ENCODE measurements around the gene SETD4. TPM values are rescaled to one million over a fixed set of nuclear protein-coding genes. Genes with fewer than 3 reads are reported as not detected.
A peak's percentile ranks its signal among the peaks of the same experiment; 100 is the strongest.

SETD4 gene
- total RNA-seq, 1 donor from 2014 or later = 10.7 TPM

DNA sequence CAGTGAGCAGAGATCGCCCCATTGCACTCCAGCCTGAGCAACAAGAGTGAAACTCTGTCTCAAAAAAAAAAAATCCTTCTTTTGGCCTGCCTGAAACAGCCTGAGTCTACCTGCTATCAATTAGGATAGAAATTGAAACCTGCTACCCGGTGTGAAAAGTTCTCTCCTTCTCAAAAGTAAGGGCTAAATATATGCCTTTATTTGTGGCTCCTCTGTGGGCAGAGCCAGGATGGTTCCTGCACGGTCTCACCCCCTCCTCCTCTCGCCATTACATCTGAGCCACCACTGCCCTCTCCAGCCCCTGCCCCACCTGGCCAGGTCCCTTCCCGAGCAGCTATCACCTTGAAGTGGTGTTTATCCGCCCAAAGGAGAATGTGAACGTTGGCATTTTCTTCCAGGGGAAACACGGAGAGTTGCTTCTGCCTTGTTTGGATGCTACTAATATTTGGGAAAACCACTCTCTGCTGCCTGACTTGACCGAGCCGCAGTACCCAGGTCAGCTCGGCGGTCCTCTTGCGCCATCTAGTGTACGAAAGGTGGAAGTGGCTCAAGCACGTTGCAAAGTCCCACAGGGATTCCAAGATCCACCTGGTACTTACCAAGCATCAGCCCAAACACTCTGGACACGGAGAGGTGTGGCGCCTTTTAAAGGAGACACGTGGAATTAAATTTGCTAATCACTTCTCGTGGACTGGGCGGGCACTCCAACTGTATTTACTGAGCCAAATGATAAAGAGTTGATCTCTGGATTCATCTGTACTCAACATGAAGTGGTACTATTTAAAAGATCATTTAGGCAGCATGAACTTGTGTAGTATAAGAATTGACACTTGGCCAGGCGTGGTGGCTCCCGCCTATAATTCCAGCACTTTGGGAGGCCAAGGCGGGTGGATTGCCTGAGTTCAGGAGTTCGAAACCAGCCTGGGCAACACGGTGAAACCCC lies 31.9 kb downstream of the SETD4 start:
- DNase-seq = peak; percentile 78
- ATAC-seq (ENCODE audit: poor library complexity) = peak; percentile 93
- intact Hi-C loops (cut with DNase I) = no loop called here

DNA sequence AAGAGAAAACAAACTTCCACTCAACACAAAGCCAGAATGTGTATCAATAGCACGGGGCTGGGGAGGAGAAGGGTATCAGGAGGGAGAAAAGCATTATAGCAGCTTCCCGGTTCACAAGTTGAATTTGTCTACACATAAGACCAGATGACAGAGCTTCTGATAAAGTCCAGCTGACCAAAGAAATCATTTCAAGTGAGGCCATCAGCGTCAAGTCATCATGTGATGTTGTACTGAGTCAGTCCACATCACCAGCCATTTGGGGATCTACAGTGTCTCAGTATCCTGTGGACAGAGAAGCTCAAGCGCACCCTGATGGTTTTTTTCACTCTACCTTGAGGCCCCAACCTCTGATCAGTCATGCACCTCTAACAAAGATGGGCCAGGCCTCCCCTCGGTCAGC lies 33.0 kb downstream of the SETD4 start:
- intact Hi-C loops (cut with DNase I) = no loop called here
- ATAC-seq (ENCODE audit: poor library complexity) (peak; percentile 21), DNase-seq (no peak)

DNA sequence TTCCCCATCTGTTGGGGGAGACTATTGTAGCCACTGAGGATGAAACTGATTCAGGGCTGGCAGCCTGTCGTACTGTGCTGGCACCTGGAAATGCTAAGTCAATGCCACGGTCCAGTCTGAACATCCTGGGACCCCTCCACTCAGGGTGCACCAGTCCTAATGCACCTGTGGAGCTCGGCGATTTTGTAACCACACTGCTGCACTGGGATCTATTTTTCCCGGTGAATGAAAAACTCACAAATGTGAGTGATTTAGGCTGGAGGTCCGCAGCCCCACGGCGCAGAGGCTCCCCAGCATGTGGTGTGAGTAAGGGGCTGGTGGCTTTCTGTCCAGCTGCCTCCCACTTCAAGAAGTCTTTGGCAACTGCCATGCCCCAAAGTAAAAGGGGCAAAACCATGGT lies 35.5 kb downstream of the SETD4 start:
- ATAC-seq (ENCODE audit: poor library complexity) = no peak
- DNase-seq = no peak
- intact Hi-C loops (cut with DNase I) = no loop called here

DNA sequence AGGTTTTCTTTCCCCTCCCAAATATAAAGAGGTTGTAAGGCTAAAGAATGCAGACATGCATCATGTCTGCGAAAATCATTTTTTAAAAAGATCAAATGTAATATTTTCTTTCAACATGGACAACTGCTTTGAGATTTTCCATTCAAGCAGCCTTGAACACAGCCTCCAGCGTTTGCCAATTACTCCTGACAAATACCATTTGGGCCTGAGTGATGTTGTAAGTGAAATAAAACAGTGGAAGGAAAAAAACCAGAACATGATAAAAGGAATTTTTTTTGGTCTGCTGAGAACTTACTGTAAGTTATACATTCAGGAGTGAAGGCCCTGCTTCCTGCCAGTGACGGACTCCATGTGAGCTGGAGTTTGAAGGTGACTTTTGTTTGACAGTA lies 37.2 kb downstream of the SETD4 start:
- no peak for ATAC-seq (ENCODE audit: poor library complexity)

DNA sequence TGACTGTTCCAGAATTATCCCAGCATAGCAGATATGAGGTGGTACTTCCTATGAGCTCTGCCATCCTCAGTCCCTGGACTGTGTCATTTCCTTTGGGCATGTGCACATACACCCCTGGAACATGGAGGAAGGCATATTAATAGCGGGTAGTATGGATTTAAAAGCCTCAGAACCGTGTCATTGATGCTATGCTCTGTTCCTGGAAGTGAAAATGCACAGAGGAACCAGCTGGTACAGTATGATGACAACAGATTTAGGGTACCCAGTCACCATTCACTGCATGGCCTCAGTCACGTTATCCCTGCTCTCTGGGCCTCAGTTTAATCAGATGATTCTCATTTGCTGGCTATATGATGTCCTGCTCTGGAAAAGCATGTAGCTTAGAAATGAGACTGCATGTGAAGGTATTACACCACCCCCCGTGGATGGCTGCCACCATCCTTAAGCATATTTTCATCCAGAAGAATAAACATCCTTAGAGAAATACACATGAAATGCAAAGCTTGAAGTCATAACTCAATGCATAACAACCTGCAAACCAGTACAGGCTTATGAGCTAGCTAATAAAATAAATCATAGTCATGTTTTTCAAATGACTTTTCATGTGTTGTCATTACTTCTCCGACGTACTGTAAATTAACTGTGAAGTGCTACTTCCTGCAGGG lies 37.8 kb downstream of the SETD4 start:
- ATAC-seq (ENCODE audit: poor library complexity) = no peak
- intact Hi-C loops (cut with DNase I) = no loop called here
- DNase-seq = no peak

More for the DNA sequence above, 37.2 kb downstream of the SETD4 start:
- DNase-seq = no peak
- intact Hi-C loops (cut with DNase I) = no loop called here

DNA sequence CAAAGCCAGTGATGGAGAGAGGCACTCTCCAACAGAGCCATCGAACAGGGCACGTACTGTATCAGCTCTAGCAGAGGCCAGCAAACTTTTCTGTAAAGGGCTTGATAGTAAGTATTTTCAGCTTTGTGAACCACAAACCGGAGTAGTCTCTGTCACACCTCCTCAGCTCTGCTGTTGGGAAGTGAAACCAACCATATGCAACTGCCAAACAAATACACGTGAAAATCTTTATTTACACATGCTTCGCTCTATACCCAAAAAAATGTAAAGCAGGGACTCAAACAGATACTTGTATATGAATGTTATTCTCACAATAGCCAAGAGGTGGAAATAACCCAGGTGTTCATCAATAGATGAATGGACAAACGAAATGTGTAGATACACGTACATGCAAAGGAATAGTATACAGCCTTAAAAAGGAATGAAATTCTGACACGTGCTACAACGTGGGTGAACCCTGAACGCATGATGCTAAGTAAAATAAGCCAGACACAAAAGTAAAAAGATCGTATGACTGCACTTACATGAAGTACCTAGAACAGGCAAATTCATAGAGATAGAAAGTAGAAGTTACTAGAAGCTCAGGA lies 39.0 kb downstream of the SETD4 start:
- no peak for ATAC-seq (ENCODE audit: poor library complexity)
- DNase-seq = no peak
- intact Hi-C loops (cut with DNase I) = no loop called here

DNA sequence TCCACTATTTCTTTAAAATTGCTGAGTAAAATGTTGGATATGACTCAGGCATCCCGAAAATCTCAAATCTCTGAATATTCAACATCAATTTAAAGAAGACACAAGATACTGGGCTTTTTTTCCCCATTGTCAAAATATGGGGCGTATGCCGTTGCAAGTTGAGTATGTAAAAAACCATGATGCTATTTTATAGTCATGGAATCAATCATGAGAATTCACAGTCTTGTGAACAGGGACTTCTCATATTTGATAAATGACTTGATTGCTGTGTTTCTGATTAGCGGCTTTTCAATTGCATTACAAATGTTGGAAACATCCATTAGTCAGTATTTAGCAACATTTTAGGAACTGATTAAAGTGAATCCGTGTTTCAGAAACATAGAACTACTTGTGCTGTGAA lies 45.3 kb downstream of the SETD4 start:
- intact Hi-C loops (cut with DNase I) = no loop called here

DNA sequence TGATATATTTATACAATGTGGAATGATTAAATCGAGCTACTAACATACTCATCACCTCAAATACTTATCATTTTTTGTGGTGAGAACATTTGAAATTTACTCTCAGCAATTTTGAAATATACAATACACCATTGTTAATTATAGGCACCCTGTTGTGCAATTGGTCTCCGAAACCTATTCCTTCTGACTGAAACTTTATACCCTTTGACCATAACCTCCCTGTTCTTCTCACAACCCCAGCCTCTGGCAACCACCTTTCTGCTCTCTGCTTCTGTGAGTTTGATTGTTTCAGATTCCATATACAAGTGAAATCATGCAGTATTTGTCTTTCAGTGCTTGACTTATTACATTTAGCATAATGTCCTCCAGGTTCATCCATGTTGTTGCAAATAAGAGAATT lies 49.5 kb downstream of the SETD4 start:
- intact Hi-C loops (cut with DNase I) = no loop called here
- no peak for DNase-seq
- ATAC-seq (ENCODE audit: poor library complexity) = no peak

More for the DNA sequence above, 45.3 kb downstream of the SETD4 start:
- no peak for ATAC-seq (ENCODE audit: poor library complexity)
- DNase-seq = no peak

DNA sequence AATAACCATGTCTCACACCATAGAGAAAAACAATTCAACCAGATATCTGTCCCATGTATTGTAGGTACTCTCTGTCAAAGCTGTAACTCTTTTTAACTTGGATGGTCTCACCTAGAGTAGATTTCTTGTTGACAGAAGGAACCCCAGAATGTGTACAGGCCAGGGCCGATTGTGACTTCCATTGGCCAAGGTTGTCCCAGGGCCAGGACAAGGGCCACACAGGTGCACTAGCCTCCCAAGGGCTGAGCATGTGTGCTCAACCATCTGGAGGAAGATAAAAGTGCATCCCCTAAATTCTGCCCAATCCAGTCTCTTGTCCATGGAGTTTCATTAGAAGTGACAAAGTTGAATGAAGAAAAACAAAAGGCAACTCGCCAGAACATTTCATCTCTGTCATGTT lies 51.8 kb downstream of the SETD4 start:
- DNase-seq (no peak), ATAC-seq (ENCODE audit: poor library complexity) (no peak)
- intact Hi-C loops (cut with DNase I) = no loop called here

DNA sequence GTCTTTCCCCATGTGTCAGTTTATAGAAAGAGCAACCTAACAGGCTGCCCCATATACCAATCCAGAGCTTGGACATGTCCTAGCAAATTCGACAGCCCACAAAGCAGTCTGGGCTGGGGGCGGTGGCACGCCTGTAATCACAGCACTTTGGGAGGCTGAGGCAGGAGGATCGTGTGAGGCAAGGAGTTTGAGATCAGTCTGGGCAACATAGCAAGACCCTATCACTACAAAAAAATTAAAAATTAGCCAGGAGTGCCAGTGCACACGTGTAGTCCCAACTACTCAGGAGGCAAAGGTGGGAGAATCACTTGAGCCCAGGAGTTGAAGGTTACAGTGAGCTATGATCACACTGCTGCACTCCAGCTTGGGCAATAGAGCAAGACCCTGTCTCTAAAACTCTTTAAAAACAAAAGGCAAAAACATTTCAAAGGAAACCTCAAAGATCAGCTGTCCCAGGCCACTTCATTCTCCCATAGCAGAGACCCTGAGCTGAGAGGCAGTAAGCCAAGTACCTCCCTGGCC lies 54.4 kb downstream of the SETD4 start:
- DNase-seq (no peak), ATAC-seq (ENCODE audit: poor library complexity) (no peak)
- intact Hi-C loops (cut with DNase I) = no loop called here

DNA sequence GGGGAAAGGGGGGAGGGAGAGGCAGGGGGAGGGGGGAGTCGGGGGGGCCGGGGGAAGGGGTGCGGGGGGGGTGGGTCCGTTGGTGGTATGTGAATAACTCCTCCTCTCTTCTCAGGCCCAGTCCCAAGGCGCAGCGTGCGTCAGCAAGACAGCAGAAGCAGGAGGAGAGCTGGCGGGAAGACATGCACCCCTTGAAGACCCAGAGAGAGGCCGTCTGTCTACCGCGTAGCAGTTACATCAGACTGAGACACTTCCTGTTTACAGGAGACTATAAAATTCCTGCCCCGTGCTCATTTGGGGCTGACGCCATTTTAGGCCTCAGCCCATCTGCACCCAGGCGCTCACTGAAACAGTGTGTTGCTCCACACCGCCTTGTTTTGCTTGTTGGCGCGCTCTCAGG lies 55.3 kb downstream of the SETD4 start:
- intact Hi-C loops (cut with DNase I) = no loop called here
- ATAC-seq (ENCODE audit: poor library complexity) = no peak
- DNase-seq = no peak

DNA sequence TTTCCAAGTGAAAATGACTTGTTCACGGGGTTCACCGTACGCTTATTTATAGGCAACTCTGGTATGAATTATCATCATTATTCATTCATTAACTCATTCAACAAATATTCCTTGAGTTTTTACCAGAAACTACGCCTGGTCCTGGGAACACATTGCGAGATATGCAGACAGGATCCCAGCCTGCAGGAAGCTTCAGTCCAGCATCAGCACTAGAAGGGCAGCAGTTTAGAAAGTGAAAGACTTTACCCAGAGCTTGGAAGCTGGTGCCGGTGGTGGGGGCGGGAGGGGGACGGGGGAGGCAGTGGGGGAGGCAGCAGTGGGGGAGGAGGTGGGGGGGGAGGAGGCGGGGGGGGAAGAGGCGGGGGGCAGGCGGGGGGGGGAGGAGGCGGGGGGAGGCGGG lies 55.9 kb downstream of the SETD4 start:
- intact Hi-C loops (cut with DNase I) = no loop called here
- ATAC-seq (ENCODE audit: poor library complexity) (no peak), DNase-seq (no peak)

DNA sequence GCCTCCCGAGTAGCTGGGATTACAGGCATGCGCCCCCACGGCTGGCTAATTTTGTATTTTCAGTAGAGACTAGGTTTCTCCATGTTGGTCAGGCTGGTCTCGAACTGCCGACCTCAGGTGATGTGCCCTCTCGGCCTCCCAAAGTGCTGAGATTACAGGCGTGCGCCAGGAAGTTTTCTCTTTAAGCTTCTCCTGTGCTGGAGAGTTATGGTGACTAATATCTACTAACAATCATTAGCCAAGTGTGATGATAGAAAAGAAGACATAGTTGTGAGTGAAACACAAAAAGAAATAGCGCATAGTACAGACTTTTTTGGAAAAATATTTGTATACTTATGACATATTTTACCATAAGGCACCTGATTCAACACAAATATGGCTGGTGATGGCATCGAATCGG lies 56.5 kb downstream of the SETD4 start:
- no peak for ATAC-seq (ENCODE audit: poor library complexity)
- no peak for DNase-seq
- intact Hi-C loops (cut with DNase I) = no loop called here

DNA sequence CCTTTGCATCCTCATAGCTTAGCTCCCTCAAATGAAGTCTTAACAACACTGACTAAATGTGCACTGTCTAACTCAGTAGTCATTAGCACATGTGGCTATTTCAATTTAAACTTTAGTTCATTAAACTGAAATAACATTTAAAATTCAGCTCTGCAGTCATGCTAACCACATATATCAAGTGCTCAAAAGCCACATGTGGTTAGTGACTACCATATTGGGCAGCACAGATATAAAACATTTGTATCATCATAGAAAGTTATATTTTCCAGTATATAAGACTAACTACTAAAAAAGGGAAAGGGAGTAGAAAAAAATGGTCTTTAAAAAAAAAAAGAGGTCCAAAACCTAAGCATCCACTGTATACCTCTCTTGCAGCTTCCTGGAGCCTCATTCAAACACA lies 64.1 kb downstream of the SETD4 start:
- DNase-seq (no peak), ATAC-seq (ENCODE audit: poor library complexity) (no peak)
- intact Hi-C loops (cut with DNase I) = no loop called here

DNA sequence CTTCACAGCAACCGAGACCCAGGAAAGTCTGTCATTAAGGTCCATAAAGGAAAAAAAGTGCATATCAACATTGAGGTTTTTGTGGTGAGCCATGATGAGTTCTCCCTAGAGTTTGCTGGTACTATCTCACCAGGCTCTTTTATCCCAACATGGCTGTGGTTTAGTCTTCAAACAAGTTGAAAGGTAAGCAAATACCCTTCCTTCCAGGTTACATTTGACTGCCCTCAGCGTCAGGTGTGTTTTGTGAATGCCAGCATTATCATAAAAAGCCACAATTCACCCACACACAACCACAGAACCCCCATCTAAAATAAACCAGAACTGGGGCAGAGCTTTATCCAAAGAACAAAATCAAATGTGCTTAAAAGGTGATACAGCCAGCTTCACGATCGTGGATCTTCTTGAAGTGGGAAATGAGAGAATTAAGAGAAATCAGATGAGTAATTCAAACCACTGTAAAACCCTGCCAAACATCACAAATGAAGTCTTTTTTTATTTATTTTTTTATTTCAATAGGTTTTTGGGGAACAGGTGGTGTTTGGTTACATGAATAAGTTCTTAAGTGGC lies 64.7 kb downstream of the SETD4 start:
- no peak for ATAC-seq (ENCODE audit: poor library complexity)
- intact Hi-C loops (cut with DNase I) = no loop called here
- DNase-seq = no peak

DNA sequence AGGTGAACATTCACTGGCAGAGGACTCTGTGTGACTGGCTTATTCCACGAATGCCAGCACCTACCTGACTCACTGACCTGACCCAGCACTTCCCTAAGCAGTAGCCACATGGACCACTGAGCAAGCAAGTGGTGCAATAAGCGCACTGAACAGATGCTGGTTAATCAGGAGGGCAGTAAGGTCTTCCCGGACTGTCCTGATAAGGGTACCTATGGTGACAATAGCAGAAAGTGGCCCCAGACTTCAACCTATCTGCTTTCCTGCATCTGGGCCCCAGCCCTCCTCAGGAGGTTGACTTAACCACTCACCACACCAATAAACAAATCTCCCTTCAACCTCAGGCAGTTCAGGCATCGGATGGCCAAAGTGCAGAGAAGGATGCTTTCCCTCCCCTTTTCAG lies 65.7 kb downstream of the SETD4 start:
- ATAC-seq (ENCODE audit: poor library complexity) (no peak), DNase-seq (no peak)
- intact Hi-C loops (cut with DNase I) = no loop called here

DNA sequence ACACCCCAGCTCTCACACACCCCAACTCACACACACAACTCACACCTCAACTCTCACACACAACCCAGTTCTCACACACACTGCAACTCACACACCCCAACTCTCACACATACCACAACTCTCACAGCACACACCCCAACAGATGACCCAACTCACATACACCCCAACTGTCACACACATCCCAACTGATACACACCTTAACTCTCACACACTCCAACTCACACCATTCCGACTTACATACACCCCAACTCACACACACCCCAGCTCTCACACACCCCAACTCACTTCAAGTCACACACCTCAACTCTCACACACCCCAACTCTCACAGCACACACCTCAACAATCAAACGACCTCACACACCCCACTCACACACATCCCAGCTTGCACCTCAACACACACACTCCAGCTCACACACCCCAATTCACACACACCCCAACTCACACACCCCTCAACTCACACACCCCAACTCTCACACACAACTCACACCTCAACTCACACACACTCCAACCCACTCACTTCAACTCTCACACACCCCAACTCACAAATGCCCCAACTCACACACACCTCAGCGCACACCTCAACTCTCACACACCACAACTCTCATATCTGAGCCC lies 66.3 kb downstream of the SETD4 start:
- ATAC-seq (ENCODE audit: poor library complexity) (no peak), DNase-seq (no peak)
- intact Hi-C loops (cut with DNase I) = no loop called here

DNA sequence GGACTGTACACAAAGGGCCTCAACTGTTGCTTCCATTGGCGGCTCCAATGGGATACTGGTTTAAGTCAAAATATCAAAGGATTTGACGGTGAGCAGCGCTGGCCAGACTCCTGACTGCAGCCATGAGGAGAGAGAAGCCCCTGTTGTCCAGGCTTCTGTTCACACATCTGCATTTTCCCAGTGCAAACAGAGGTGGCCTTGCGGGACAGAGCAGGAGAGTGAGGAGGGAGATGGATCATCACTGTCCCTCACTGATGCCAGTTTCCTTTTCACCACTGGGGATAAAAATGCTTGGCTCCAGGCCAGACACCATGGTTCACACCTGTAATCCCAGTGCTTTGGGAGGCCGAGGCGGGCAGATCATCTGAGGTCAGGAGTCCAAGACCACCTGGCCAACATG lies 69.2 kb downstream of the SETD4 start:
- ATAC-seq (ENCODE audit: poor library complexity) (no peak), DNase-seq (no peak)
- intact Hi-C loops (cut with DNase I) = no loop called here

DNA sequence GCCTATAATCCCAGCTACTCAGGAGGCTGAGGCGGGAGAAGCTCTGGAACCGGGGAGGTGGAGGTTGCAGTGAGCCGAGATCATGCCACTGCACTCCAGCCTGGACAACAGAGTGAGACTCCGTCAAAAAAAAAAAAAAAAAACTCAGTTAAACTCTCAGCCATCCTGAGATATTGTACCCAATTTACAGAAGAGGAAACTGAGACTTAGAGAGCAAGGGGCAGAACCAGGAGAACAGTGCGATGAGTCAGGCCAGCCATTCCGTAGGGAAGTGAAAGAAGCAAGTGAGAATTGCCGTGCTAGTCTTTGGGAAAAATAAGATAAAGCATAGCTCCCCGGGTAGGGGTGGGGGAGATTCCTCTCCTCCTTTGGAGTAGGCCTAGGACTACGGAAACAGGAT lies 69.7 kb downstream of the SETD4 start:
- DNase-seq = no peak
- intact Hi-C loops (cut with DNase I) = no loop called here
- ATAC-seq (ENCODE audit: poor library complexity) = no peak
